Suprapubic skin (tissue), 4 donors: Measurements from ENCODE around the gene DEGS2. TPM values are rescaled to one million over a fixed set of nuclear protein-coding genes. Genes with fewer than 3 reads are reported as not detected.
A peak's percentile ranks its signal among the peaks of the same experiment; 100 is the strongest.

Source experiments
- DNase-seq, 2 donors: peaks; one replicate each; pipeline ENCODE4 v3.0.0-alpha.2; 2019; ENCODE audit warnings: low spot score in 2 of 2
- H3K27ac ChIP-seq: fragments of 200-600 bp; sonication (generic); one replicate; pipeline ENCODE4 v1.5.1; 2019
- H3K27me3 ChIP-seq: fragments of 200-600 bp; sonication (generic); one replicate; pipeline ENCODE4 v1.5.1; 2019
- H3K36me3 ChIP-seq: fragments of 200-600 bp; sonication (generic); one replicate; pipeline ENCODE4 v1.5.1; 2019
- H3K4me1 ChIP-seq: fragments of 200-600 bp; sonication (generic); one replicate; pipeline ENCODE4 v1.5.1; 2019
- H3K4me3 ChIP-seq: fragments of 200-600 bp; sonication (generic); one replicate; pipeline ENCODE4 v1.5.1; 2019; ENCODE audit warnings: mild to moderate bottlenecking
- H3K9me3 ChIP-seq: fragments of 200-600 bp; sonication (generic); one replicate; pipeline ENCODE4 v1.5.1; 2019
- CTCF ChIP-seq, 2 donors: fragments of 200-600 bp in 1 of 2; fragments of 450-650 bp in 1 of 2; sonication (generic) in 1 of 2; IDR thresholded peaks; one replicate each; pipeline ENCODE4 v1.5.1; 2016 to 2019; ENCODE audit warnings: antibody characterized with exemption in 2 of 2, mild to moderate bottlenecking in 1 of 2, moderate library complexity in 1 of 2
- EP300 ChIP-seq: sonication (generic); formaldehyde crosslinking; IDR thresholded peaks from one replicate; pipeline ENCODE4 v1.6.1; 2017; ENCODE audit warnings: antibody characterized with exemption
- POLR2A ChIP-seq, 2 donors: fragments of 450-650 bp; IDR thresholded peaks; one replicate each; pipeline ENCODE4 v1.6.1; 2017; ENCODE audit warnings: antibody characterized with exemption in 2 of 2, mild to moderate bottlenecking in 2 of 2, moderate library complexity in 2 of 2
- POLR2AphosphoS5 ChIP-seq, 3 donors: sonication (generic); formaldehyde crosslinking; IDR thresholded peaks; one replicate each; pipeline ENCODE4 v1.6.1; 2017; ENCODE audit warnings: antibody characterized with exemption in 3 of 3
- WGBS: methylation state at CpG from one replicate; pipeline ENCODE4 v1.1.5; 2018; 5-methylcytosine and 5-hydroxymethylcytosine counted together
- total RNA-seq, 4 donors: library from RNA; depleted of rRNA; stranded (reverse); fragments of >200 nt; gene quantifications; one replicate each; pipeline ENCODE4 v1.1.0, GENCODE V29; 2016

DEGS2 gene
- total RNA-seq, 4 donors from 2014 or later = 78.9 to 130 (median 108) TPM

GRCh38 chr14:100172811-100173210 lies 13.4 kb upstream of the DEGS2 start:
- TF ChIP-seq CTCF (IDR thresholded peaks at IDR 0.05) = no peak
- TF ChIP-seq POLR2A (IDR thresholded peaks at IDR 0.05) = no peak
- TF ChIP-seq EP300 = no peak
- TF ChIP-seq POLR2AphosphoS5 (IDR thresholded peaks at IDR 0.05) = no peak
- Histone ChIP-seq H3K9me3 (no peaks in the 10 kb centered on the region), H3K36me3 (no peaks in the 10 kb centered on the region), H3K27me3 (no peaks in the 10 kb centered on the region), H3K4me1 (peaks cover 2% of the 10 kb centered on the region), H3K4me3 (no peak overlapping the region), H3K27ac (no peak overlapping the region)
- 89% methylated on average over 5 of the region's 5 CpGs for WGBS
- no peak for DNase-seq

DNA sequence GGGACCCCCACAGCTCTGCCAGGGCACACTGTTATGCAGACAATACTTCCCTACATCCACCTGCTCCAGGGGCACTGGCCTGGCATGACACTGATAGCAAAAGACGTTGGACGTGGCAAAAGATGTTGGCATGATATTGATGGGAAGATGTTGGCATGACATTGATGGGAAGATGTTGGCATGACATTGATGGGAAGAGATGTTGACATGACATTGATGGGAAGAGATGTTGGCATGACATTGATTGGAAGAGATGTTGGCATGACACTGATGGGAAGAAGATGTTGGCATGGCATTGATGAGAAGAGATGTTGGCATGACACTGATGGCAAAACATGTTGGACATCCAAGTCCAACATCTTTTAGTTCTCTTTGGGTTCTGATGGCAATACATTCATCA lies 11.4 kb upstream of the DEGS2 start:
- Histone ChIP-seq H3K9me3 (no peaks in the 10 kb centered on the region), H3K27me3 (no peaks in the 10 kb centered on the region), H3K4me1 (peaks cover 11% of the 10 kb centered on the region), H3K36me3 (no peaks in the 10 kb centered on the region), H3K4me3 (no peak overlapping the region), H3K27ac (no peak overlapping the region)
- 95% methylated on average over 2 of the region's 2 CpGs for WGBS
- TF ChIP-seq POLR2A (IDR thresholded peaks at IDR 0.05) (no peak), CTCF (IDR thresholded peaks at IDR 0.05) (no peak), POLR2AphosphoS5 (IDR thresholded peaks at IDR 0.05) (no peak), EP300 (no peak)
- DNase-seq = no peak

DNA sequence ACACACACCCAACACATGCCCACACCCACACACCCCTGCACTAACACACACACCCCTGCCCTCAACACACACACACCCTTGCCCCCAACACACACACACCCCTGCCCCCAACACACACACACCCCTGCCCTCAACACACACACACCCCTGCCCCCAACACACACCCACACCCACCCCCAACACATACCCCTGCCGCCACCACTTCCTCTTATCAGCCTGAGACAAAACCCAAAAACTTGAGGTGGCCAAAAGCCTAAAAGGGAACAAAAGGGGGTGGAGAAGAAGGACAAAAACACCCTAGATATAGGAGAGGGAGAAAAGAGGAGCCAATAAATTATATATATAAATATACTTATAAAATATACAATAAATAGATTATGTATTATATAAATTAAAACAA lies 9.1 kb upstream of the DEGS2 start:
- 72% methylated on average over 1 of the region's 1 CpG for WGBS

GRCh38 chr14:100165831-100166440 lies 6.5 kb upstream of the DEGS2 start:
- 23% methylated on average over 6 of the region's 16 CpGs for WGBS
- DNase-seq = no peak
- Histone ChIP-seq H3K27ac (no peak overlapping the region), H3K4me3 (peak overlapping the region; percentile 37), H3K9me3 (no peaks in the 10 kb centered on the region), H3K36me3 (no peaks in the 10 kb centered on the region), H3K27me3 (peaks cover 3% of the 10 kb centered on the region), H3K4me1 (peaks cover 20% of the 10 kb centered on the region)
- TF ChIP-seq POLR2AphosphoS5 (IDR thresholded peaks at IDR 0.05) = no peak
- TF ChIP-seq EP300 = no peak
- no peak for TF ChIP-seq CTCF (IDR thresholded peaks at IDR 0.05)
- no peak for TF ChIP-seq POLR2A (IDR thresholded peaks at IDR 0.05)

More for the DNA sequence above, 9.1 kb upstream of the DEGS2 start:
- Histone ChIP-seq H3K9me3 (no peaks in the 10 kb centered on the region), H3K36me3 (no peaks in the 10 kb centered on the region), H3K27ac (no peak overlapping the region), H3K4me1 (peaks cover 20% of the 10 kb centered on the region), H3K4me3 (no peak overlapping the region), H3K27me3 (no peaks in the 10 kb centered on the region)
- TF ChIP-seq POLR2AphosphoS5 (IDR thresholded peaks at IDR 0.05) (no peak), EP300 (no peak), CTCF (IDR thresholded peaks at IDR 0.05) (no peak)
- no peak for DNase-seq

GRCh38 chr14:100165376-100165775 lies 5.9 kb upstream of the DEGS2 start:
- H3K27me3 ChIP-seq = peaks cover 6% of the 10 kb centered on the region
- peak overlapping the region; percentile 23 for H3K4me3 ChIP-seq
- H3K27ac ChIP-seq = no peak overlapping the region
- H3K9me3 ChIP-seq = no peaks in the 10 kb centered on the region
- WGBS = 55% methylated on average over 15 of the region's 27 CpGs
- no peaks in the 10 kb centered on the region for H3K36me3 ChIP-seq
- DNase-seq = no peak
- TF ChIP-seq POLR2A (IDR thresholded peaks at IDR 0.05) (no peak), CTCF (IDR thresholded peaks at IDR 0.05) (peak in 1 of 2 donors; percentile 33)
- peaks cover 20% of the 10 kb centered on the region for H3K4me1 ChIP-seq
